GM18870 (cell line): Measurements from ENCODE around the gene XKR3.
"Not testable (repeated sequence)": the region's sequence is repeated elsewhere in the genome, so short reads cannot be mapped to it uniquely, and the experiment has no call there.

Experiments
- ATAC-seq: cut with Tn5 transposase; IDR thresholded peaks from one replicate; pipeline ENCODE4 v1.9.1; 2021; ENCODE audit warnings: moderate library complexity; ENCODE audit not compliant: unreplicated experiment

XKR3 gene

GRCh38 chr22:16806401-16806800 lies 18.8 kb downstream of the XKR3 start:
- no peak for ATAC-seq

GRCh38 chr22:16804882-16805281 lies 20.3 kb downstream of the XKR3 start:
- no peak for ATAC-seq

- no peak for ATAC-seq
Measured at GRCh38 chr22:16803255-16803917, 21.8 kb downstream of the XKR3 start.

- ATAC-seq, result no peak
Measured at GRCh38 chr22:16801571-16801970, 23.6 kb downstream of the XKR3 start.

- ATAC-seq, result no peak
Measured at GRCh38 chr22:16801088-16801487, 24.1 kb downstream of the XKR3 start.

- no peak for ATAC-seq
Measured at GRCh38 chr22:16800358-16800757, 24.9 kb downstream of the XKR3 start.

GRCh38 chr22:16795504-16795903 lies 29.7 kb downstream of the XKR3 start:
- ATAC-seq, result not testable (repeated sequence)

- no peak for ATAC-seq
Measured at GRCh38 chr22:16793831-16794230, 31.4 kb downstream of the XKR3 start.

- ATAC-seq, result no peak
Measured at GRCh38 chr22:16789860-16790493, 35.2 kb downstream of the XKR3 start.

GRCh38 chr22:16783930-16784354 lies 41.3 kb downstream of the XKR3 start:
- ATAC-seq, result no peak

- ATAC-seq, result no peak
Measured at GRCh38 chr22:16783453-16783852, 41.8 kb downstream of the XKR3 start.

- no peak for ATAC-seq
Measured at GRCh38 chr22:16781764-16782329, 43.4 kb downstream of the XKR3 start.

- ATAC-seq, result no peak
Measured at GRCh38 chr22:16781074-16781763, 44.0 kb downstream of the XKR3 start.

- no peak for ATAC-seq
Measured at GRCh38 chr22:16777284-16777924, 47.8 kb downstream of the XKR3 start.

- ATAC-seq, result no peak
Measured at GRCh38 chr22:16776080-16776479, 49.1 kb downstream of the XKR3 start.

GRCh38 chr22:16774911-16775500 lies 50.2 kb downstream of the XKR3 start:
- no peak for ATAC-seq

GRCh38 chr22:16771569-16771968 lies 53.6 kb downstream of the XKR3 start:
- ATAC-seq, result not testable (repeated sequence)

- ATAC-seq, result not testable (repeated sequence)
Measured at GRCh38 chr22:16767927-16768326, 57.3 kb downstream of the XKR3 start.

GRCh38 chr22:16762224-16762623 lies 63.0 kb downstream of the XKR3 start:
- not testable (repeated sequence) for ATAC-seq

GRCh38 chr22:16760416-16760815 lies 64.8 kb downstream of the XKR3 start:
- ATAC-seq, result not testable (repeated sequence)

- ATAC-seq, result not testable (repeated sequence)
Measured at GRCh38 chr22:16749282-16749681, 75.9 kb downstream of the XKR3 start.
